OCI-LY1 (cell line): ENCODE measurements around the gene SLC2A2.

ENCODE experiments used
- EZH2 ChIP-seq: fragments of 200-600 bp; sonication (generic), shearing (Covaris generic); IDR thresholded peaks from 2 replicates; pipeline ENCODE4 v1.8.0; 2017; ENCODE audit warnings: borderline replicate concordance, mixed run types, mild to moderate bottlenecking, antibody characterized with exemption, low read length, moderate library complexity, mixed read lengths
- TF ChIP-seq, protein P1 (sequence below): fragments of 200-600 bp; sonication (generic), shearing (Covaris generic); IDR thresholded peaks from 2 replicates; pipeline ENCODE4 v1.5.1; 2017; ENCODE audit warnings: mild to moderate bottlenecking, antibody characterized with exemption, low read length, moderate library complexity, mixed read lengths

DNA sequence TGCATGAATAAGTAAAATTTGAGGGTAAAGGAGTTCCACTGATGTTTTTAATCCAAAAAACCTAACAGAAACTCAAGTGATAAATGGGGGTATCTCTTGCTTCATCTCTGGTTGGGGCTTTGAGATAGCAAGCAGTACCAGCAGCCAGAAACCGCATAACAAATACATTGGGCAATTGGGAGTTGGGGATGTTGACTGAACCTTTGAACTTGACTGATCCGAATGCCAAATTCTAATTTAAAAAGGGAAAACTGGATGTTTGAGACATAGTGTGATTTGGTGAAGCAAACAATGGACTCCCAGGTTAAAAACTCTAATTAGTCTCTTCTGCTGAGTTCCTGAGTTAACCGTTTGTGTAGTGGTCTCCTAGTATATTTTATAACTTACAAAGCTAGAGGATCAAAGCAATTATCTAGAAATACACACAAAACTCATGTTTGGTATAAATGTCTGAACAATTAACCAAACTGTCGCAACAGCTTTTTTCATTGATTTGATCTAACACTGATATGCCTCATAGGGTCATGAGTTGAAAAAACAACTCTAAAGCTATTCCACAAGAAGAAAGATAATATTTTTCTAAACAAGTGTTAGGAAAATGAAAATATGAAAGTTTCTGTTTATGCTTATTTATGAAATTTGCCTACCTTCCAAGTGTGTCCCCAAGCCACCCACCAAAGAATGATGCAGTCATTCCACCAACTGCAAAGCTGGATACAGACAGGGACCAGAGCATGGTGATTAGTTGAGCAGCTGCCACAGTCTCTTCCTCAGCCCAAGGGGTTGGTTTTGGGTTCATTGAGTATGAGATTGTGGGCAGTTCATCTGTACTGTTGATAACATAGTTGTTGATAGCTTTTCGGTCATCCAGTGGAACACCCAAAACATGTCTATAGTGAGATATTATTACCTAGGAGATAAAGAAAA is 12.4 kb downstream of the SLC2A2 start:
- TF ChIP-seq, protein P1, sequence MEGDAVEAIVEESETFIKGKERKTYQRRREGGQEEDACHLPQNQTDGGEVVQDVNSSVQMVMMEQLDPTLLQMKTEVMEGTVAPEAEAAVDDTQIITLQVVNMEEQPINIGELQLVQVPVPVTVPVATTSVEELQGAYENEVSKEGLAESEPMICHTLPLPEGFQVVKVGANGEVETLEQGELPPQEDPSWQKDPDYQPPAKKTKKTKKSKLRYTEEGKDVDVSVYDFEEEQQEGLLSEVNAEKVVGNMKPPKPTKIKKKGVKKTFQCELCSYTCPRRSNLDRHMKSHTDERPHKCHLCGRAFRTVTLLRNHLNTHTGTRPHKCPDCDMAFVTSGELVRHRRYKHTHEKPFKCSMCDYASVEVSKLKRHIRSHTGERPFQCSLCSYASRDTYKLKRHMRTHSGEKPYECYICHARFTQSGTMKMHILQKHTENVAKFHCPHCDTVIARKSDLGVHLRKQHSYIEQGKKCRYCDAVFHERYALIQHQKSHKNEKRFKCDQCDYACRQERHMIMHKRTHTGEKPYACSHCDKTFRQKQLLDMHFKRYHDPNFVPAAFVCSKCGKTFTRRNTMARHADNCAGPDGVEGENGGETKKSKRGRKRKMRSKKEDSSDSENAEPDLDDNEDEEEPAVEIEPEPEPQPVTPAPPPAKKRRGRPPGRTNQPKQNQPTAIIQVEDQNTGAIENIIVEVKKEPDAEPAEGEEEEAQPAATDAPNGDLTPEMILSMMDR, result no peak
- no peak for TF ChIP-seq EZH2
